Fibroblast of skin of left biceps (primary cell): ENCODE results near the gene MOCS3.
"Not testable (repeated sequence)": the region's sequence is repeated elsewhere in the genome, so short reads cannot be mapped to it uniquely, and the experiment has no call there.

Source experiments
- DNase-seq, 2 experiments: peaks; one replicate each; pipeline ENCODE4 v3.0.0-alpha.2; 2013; ENCODE audit warnings: low read depth in 2 of 2

MOCS3 gene

GRCh38 chr20:50931306-50932015, 27.2 kb upstream of the MOCS3 start, which contains the start of gene ADNP:
Gene ADNP, minus strand, starts transcription at chr20:50931437. Its CDS starts 27,441 bp downstream, at chr20:50903996.
- peak; percentile 81 for DNase-seq

GRCh38 chr20:50932016-50932485, 26.6 kb upstream of the MOCS3 start:
- no peak for DNase-seq

- peak in 1 of 2 experiments; percentile 44 for DNase-seq
Measured at GRCh38 chr20:50932691-50933280, 25.8 kb upstream of the MOCS3 start.

GRCh38 chr20:50933589-50933988, 25.0 kb upstream of the MOCS3 start:
- DNase-seq, result no peak

DNA sequence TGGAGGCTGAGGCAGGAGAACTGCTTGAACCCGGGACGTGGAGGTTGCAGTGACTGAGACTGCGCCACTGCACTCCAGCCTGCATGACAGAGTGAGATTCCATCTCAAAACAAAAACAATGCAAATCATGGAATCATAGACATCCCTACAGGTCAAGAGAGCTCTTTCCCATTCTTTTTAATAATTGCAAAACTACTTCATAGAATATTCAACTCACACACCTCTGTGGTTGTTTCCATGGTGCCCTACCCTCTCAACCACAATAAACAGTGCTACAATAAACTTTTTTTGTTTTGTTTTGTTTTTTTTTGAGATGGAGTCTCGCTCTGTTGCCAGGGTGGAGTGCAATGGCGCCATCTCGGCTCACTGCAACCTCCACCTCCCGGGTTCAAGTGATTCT, 15.5 kb upstream of the MOCS3 start:
- no peak for DNase-seq

GRCh38 chr20:50948132-50948785, 10.4 kb upstream of the MOCS3 start:
- no peak for DNase-seq

DNA sequence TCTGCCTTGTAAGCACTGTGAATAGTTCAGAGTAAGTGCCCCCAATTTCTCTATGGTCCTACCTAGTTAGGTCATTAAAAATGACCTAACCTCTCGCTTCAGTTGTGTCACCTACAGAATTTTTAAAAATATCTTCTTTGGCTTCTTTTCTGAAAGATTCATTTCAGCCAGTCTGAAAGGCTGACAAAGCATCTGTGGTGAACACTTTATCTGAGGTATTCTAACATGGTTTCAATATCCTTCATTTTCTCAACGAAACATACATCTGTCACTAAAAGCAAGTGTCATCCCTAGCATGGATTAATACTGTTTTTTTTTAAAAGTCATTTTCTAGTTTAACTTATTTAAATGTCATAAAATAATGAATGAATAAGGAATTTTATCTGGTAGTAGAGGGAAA, 5.4 kb upstream of the MOCS3 start:
- no peak for DNase-seq

GRCh38 chr20:50953821-50954220, 4.8 kb upstream of the MOCS3 start:
- no peak for DNase-seq

GRCh38 chr20:50957276-50957675, 1.3 kb upstream of the MOCS3 start:
- no peak for DNase-seq

DNA sequence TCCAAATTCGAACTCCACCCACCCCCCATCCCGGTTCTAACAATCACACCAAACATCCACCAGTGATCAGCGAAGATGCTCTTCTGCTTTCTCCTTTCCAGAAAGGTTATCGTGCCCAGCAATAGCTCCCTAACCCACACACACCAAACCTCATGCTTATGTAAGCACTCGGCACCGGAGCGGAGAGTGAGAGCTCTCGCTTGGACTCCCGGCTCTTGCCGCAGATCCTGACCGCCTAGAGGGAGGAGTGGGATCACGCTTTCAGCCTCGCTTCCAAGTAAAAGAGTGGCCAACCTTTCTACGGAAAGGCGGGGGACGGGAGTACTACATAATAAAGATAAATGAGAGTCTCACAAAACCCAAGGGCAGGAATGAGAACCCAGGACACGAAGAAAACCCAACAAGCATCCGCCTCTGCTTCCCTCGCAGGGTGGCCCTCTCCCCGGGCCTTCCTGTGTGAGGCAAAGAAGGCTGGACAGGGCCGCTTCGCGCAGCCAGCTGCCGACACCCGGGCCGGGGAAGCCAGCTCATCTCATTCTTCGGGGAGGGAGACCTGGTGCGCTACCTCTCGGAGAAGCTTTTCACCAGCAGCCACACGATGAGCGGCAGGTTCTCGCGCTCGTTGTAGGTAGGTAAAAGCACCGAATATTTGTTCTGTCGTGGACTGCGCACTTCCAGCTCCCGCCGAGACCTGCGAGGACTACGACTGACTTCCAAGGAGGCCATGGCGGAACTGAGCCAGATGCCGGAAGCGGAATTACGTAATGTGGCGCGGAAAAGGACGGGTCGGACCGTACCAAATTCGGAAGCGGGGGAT, 612 bp upstream of the MOCS3 start, which contains the start of gene DPM1:
DPM1 (minus strand) TSS at position 735 of the 817 bp plus-strand sequence; CDS start at position 726, 9 bp downstream.
- peak in 1 of 2 experiments; percentile 72 for DNase-seq

- no peak for DNase-seq
Measured at GRCh38 chr20:50959543-50960126, 1.0 kb downstream of the MOCS3 start.

- no peak for DNase-seq
Measured at GRCh38 chr20:50967586-50967985, 9.0 kb downstream of the MOCS3 start.

GRCh38 chr20:50968289-50968688, 9.7 kb downstream of the MOCS3 start:
- DNase-seq, result no peak

GRCh38 chr20:50969435-50969834, 10.8 kb downstream of the MOCS3 start:
- DNase-seq, result no peak

GRCh38 chr20:50969912-50970311, 11.3 kb downstream of the MOCS3 start:
- no peak for DNase-seq

DNA sequence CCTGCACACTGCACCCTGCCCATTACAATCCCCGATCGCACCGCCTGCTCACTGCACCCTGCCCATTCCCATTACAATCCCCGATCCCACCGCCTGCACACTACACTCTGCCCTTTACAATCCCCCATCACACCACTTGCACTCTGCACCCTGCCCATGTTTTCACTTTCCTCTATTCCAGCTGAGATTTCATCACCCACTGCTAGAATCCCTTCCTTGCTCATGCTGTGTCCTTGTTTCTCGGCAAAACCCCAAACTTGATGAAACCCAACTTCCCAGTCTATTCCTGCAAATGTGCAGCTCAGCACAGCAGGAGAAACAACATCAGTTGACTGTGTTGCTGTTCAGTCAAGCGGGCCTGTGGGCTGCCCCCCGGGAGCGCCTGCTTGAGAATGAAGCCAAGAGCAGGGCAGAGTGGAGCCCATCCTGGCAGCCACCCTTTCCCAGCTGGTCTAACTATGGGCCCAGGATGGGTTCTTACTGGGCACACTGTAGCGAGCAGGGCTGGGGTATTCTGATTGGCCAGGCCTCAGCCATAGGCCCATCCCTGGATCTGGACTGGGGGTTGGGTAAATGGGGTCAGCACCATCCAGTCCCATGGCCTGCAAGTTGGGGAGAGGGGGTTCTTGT, 17.2 kb downstream of the MOCS3 start:
- DNase-seq, result no peak

GRCh38 chr20:50977066-50978021, 18.7 kb downstream of the MOCS3 start:
- no peak for DNase-seq

GRCh38 chr20:50978533-50978932, 19.9 kb downstream of the MOCS3 start:
- DNase-seq, result not testable (repeated sequence)

- DNase-seq, result peak; percentile 96 to 97
Measured at GRCh38 chr20:50980071-50980681, 21.6 kb downstream of the MOCS3 start.
